HEK293 (cell line): ENCODE data around the gene PRR33.

ENCODE experiments used
- CTCF ChIP-seq: fragments of 450-650 bp; formaldehyde crosslinking; IDR thresholded peaks from 2 replicates; pipeline ENCODE4 v1.5.1; 2016; ENCODE audit warnings: missing biosample characterization, missing genetic modification characterization
- ZBTB8A ChIP-seq: fragments of 450-650 bp; formaldehyde crosslinking; IDR thresholded peaks from 2 replicates; pipeline ENCODE4 v1.5.1; 2016; ENCODE audit warnings: missing biosample characterization, missing genetic modification characterization

- no peak for TF ChIP-seq CTCF (tag by site-specific recombination)
- no peak for TF ChIP-seq ZBTB8A (tag by site-specific recombination)
These were observed 16.4 kb downstream of the PRR33 start for GRCh38 chr11:1875093-1875850.
